GM12878 (cell line): ENCODE data around the gene MEI1. TPM values are rescaled to one million over a fixed set of nuclear protein-coding genes. Genes with fewer than 3 reads are reported as not detected.

ENCODE experiments used
- ATAC-seq: fragments of 200-7000 bp; cut with Tn5 transposase; 3 replicates; pipeline ENCODE4 v1.9.1; 2020; ENCODE audit warnings: mild to moderate bottlenecking, moderate library complexity
- BruUV-seq: library from RNA; stranded (reverse); fragments of 400-500 nt; replicated peaks from 2 replicates; lab custom pipeline; 2021; lab: Mats Ljungman, UMichigan
- CTCF ChIA-PET: fragments of 300-600 bp; sonication (Branson Sonifier 250); formaldehyde crosslinking; extraction: SDS; loops from one replicate; lab custom pipeline; 2021; ENCODE audit warnings: inconsistent platforms; lab: Yijun Ruan, JAX
- POLR2A ChIA-PET: fragments of 350-600 bp; formaldehyde crosslinking; extraction: SDS; loops from one replicate; lab custom pipeline; 2021; ENCODE audit warnings: inconsistent platforms; lab: Charles Lee
- RAD21 ChIA-PET: fragments of 300-600 bp; sonication (Branson Sonifier 250); formaldehyde crosslinking; loops from one replicate; lab custom pipeline; 2023; ENCODE audit warnings: antibody characterized with exemption; ENCODE audit not compliant: unreplicated experiment; lab: Charles Lee
- SMC1A ChIA-PET: fragments of 300-600 bp; sonication (Branson Sonifier 250); formaldehyde crosslinking; loops from one replicate; lab custom pipeline; 2023; ENCODE audit not compliant: unreplicated experiment, uncharacterized antibody; lab: Charles Lee
- DNase-seq: peaks from one replicate; pipeline ENCODE4 v3.0.0-alpha.2; 2011; ENCODE audit warnings: low read depth, low spot score
- FAIRE-seq: peaks from 3 replicates; lab custom pipeline; 2011; peaks lifted over from hg19 to GRCh38; lab: Jason Lieb, UNC
- H2AFZ ChIP-seq: 2 replicates; pipeline ENCODE4 v1.6.0; 2011; ENCODE audit warnings: low read depth, low read length, control low read depth; ENCODE audit not compliant: control insufficient read depth
- H3K27ac ChIP-seq: 2 replicates; pipeline ENCODE4 v1.5.1; 2011; ENCODE audit warnings: control low read depth; ENCODE audit not compliant: control insufficient read depth, insufficient read depth
- H3K27me3 ChIP-seq, 2 experiments: replicated peaks in 1 of 2; 2 replicates each; pipeline versions ENCODE4 v1.6.0 to v1.6.1; 2011; ENCODE audit warnings: low read length in 1 of 2; ENCODE audit not compliant: control insufficient read depth in 2 of 2, insufficient read depth in 2 of 2
- H3K36me3 ChIP-seq, 2 experiments: 2 replicates each; pipeline ENCODE4 v1.5.1; 2011; ENCODE audit warnings: low read length in 1 of 2; ENCODE audit not compliant: control insufficient read depth in 2 of 2, insufficient read depth in 2 of 2
- H3K4me1 ChIP-seq: 2 replicates; pipeline ENCODE4 v1.6.1; 2011; ENCODE audit warnings: mild to moderate bottlenecking, low read length, moderate library complexity, mixed read lengths; ENCODE audit not compliant: control insufficient read depth, insufficient read depth
- H3K4me2 ChIP-seq: 2 replicates; pipeline ENCODE4 v1.6.0; 2011; ENCODE audit warnings: control low read depth; ENCODE audit not compliant: control insufficient read depth, insufficient read depth
- H3K4me3 ChIP-seq: fragments of 200-600 bp; sonication (generic); 2 replicates; pipeline ENCODE4 v1.5.1; 2016
- H3K79me2 ChIP-seq: 2 replicates; pipeline ENCODE4 v1.6.0; 2011; ENCODE audit warnings: low read length; ENCODE audit not compliant: control insufficient read depth, insufficient read depth
- H3K9ac ChIP-seq: 2 replicates; pipeline ENCODE4 v1.8.0; 2011; ENCODE audit warnings: low read length, control low read depth, mixed read lengths; ENCODE audit not compliant: control insufficient read depth, insufficient read depth
- H3K9me3 ChIP-seq: replicated peaks from 3 replicates; pipeline ENCODE4 v1.5.1; 2011; ENCODE audit warnings: mild to moderate bottlenecking, low read length; ENCODE audit not compliant: control insufficient read depth, insufficient read depth
- H4K20me1 ChIP-seq: 2 replicates; pipeline ENCODE4 v1.6.0; 2011; ENCODE audit not compliant: control insufficient read depth, insufficient read depth
- BMI1 ChIP-seq: fragments of 450-650 bp; IDR thresholded peaks from 2 replicates; pipeline ENCODE4 v1.6.1; 2016; ENCODE audit warnings: mild to moderate bottlenecking, moderate library complexity, borderline replicate concordance
- ETV6 ChIP-seq, 2 experiments: fragments of 450-650 bp in 1 of 2; IDR thresholded peaks in 1 of 2; conservative IDR thresholded peaks in 1 of 2; 2 replicates each; pipeline ENCODE4 v1.6.1; 2014; ENCODE audit warnings: antibody characterized with exemption in 1 of 2, borderline replicate concordance in 1 of 2, low read depth in 1 of 2, mild to moderate bottlenecking in 1 of 2, moderate library complexity in 1 of 2
- IKZF2 ChIP-seq, 2 experiments: fragments of 450-650 bp; IDR thresholded peaks; 2 replicates each; pipeline ENCODE4 v1.6.1; 2017; ENCODE audit warnings: mild to moderate bottlenecking in 2 of 2, moderate library complexity in 2 of 2
- JUNB ChIP-seq: IDR thresholded peaks from 2 replicates; pipeline ENCODE4 v1.6.1; 2016; ENCODE audit warnings: antibody characterized with exemption, mild to moderate bottlenecking
- KAT2A ChIP-seq: conservative IDR thresholded peaks from 2 replicates; pipeline ENCODE4 v1.6.1; 2011; ENCODE audit warnings: low read depth, low read length; ENCODE audit not compliant: control insufficient read depth
- LARP7 ChIP-seq: fragments of 450-650 bp; IDR thresholded peaks from 2 replicates; pipeline ENCODE4 v1.6.1; 2017; ENCODE audit warnings: mild to moderate bottlenecking
- MAX ChIP-seq: IDR thresholded peaks from 2 replicates; pipeline ENCODE4 v1.6.1; 2012; ENCODE audit warnings: low read depth, low read length, improper control_type of control experiment
- MYC ChIP-seq: IDR thresholded peaks from 2 replicates; pipeline ENCODE4 v1.6.1; 2011; ENCODE audit warnings: mild to moderate bottlenecking, low read length, moderate library complexity, inconsistent platforms; ENCODE audit not compliant: insufficient read depth, insufficient replicate concordance, insufficient read length, severe bottlenecking
- NR2C1 ChIP-seq: fragments of 450-650 bp; IDR thresholded peaks from 2 replicates; pipeline ENCODE4 v1.6.1; 2017; ENCODE audit warnings: antibody characterized with exemption, mild to moderate bottlenecking, moderate library complexity
- PAX5 ChIP-seq: IDR thresholded peaks from 2 replicates; pipeline ENCODE4 v1.6.1; 2011; ENCODE audit warnings: low read depth, low read length, borderline replicate concordance
- POLR2AphosphoS5 ChIP-seq: IDR thresholded peaks from 2 replicates; pipeline ENCODE4 v1.6.1; 2011; ENCODE audit warnings: mild to moderate bottlenecking, low read length, inconsistent platforms
- RELB ChIP-seq: fragments of 450-650 bp; IDR thresholded peaks from 2 replicates; pipeline ENCODE4 v1.6.1; 2017; ENCODE audit warnings: low read depth, mild to moderate bottlenecking, moderate library complexity
- REST ChIP-seq: IDR thresholded peaks from 2 replicates; pipeline ENCODE4 v1.6.1; 2012; ENCODE audit warnings: mild to moderate bottlenecking, low read depth, low read length
- SMAD5 ChIP-seq: IDR thresholded peaks from 2 replicates; pipeline ENCODE4 v1.6.1; 2016; ENCODE audit warnings: antibody characterized with exemption, low read depth
- SP1 ChIP-seq: IDR thresholded peaks from one replicate; pipeline ENCODE4 v1.6.1; 2011; ENCODE audit warnings: low read depth, low read length
- ZNF207 ChIP-seq: fragments of 450-650 bp; IDR thresholded peaks from 2 replicates; pipeline ENCODE4 v1.6.1; 2014; ENCODE audit warnings: antibody characterized with exemption, mild to moderate bottlenecking, borderline replicate concordance
- WGBS: methylation state at CpG from one replicate; pipeline ENCODE4 v1.1.6; 2016; ENCODE audit warnings: low lambda C conversion rate; ENCODE audit not compliant: insufficient replicate concordance, insufficient coverage; ENCODE audit errors: missing lambda C conversion rate; 5-methylcytosine and 5-hydroxymethylcytosine counted together
- in situ Hi-C: fragments of 300-500 bp; cut with MboI; formaldehyde crosslinking; loops from 9 replicates; pipeline ENCODE4 v1.14.3; 2018; ENCODE audit warnings: mixed read lengths
- intact Hi-C: fragments of 100-400 bp; cut with micrococcal nuclease; formaldehyde crosslinking; loops from one replicate; pipeline ENCODE4 v1.14.2; 2022; ENCODE audit not compliant: unreplicated experiment
- polyA plus RNA-seq, 11 experiments: library from polyadenylated mRNA; depleted of rRNA in 4 of 11; unstranded in 6 of 11; stranded (reverse) in 5 of 11; fragments of >200 nt; fragmentation: Nextera tagmentation in 4 of 11; fragmentation: Illumina TruSeq in 1 of 11; extraction: Ambion mirVana in 4 of 11; extraction: Trizol in 1 of 11; gene quantifications; 1 replicate in 1 of 11; 2 replicates in 10 of 11; pipeline versions ENCODE4 v1.2.1 to v1.2.3, GENCODE V29; 2011 to 2016; ENCODE audit warnings: inconsistent platforms in 2 of 11, missing spikeins in 2 of 11, low read depth in 1 of 11
- total RNA-seq, 4 experiments: library from RNA; depleted of rRNA in 3 of 4; stranded (reverse); fragments of >200 nt in 3 of 4; fragmentation: Illumina TruSeq in 1 of 4; extraction: Trizol in 1 of 4; gene quantifications; 2 replicates each; pipeline versions ENCODE4 v1.2.1 to v1.2.3, GENCODE V29; 2013 to 2021

MEI1 gene
- total and polyA plus RNA-seq, 10 of the 15 experiments (the other 5 are each of a cell fraction or from before 2014, with no cell fraction given) = 27.9 to 48.9 (median 35.8) TPM

GRCh38 chr22:41700108-41700364, 733 bp downstream of the MEI1 start (continued):
- TF ChIP-seq REST (no peak), RELB (no peak), ZNF207 (no peak)

GRCh38 chr22:41702763-41703162, 3.5 kb downstream of the MEI1 start:
- Histone ChIP-seq H3K4me1 (peaks cover 5% of the 10 kb centered on the region), H3K27me3 (no peaks in the 10 kb centered on the region), H3K36me3 (no peaks in the 10 kb centered on the region), H2AFZ (no peak overlapping the region), H3K9me3 (no peaks in the 10 kb centered on the region; the same call in 2 of the 3 replicates), H3K79me2 (no peaks in the 10 kb centered on the region), H3K4me2 (no peak overlapping the region), H3K4me3 (no peak overlapping the region), H3K27ac (no peak overlapping the region), H3K9ac (no peak overlapping the region), H4K20me1 (no peaks in the 10 kb centered on the region)
- POLR2A ChIA-PET = no interaction called here
- no peak for DNase-seq
- in situ Hi-C loops = no loop called here
- ATAC-seq = no peak
- intact Hi-C loops = no loop called here
- CTCF ChIA-PET = interaction anchor here (0.6 to 1.6 kb wide), 2 partner anchors 41 to 263 kb away, joined by 4 read pairs; no protein-coding TSS in a partner anchor
- RAD21 ChIA-PET = interaction anchor here (0.7 kb wide), 1 partner anchor 98 kb away, joined by 3 read pairs; the partner anchor contains the start of gene CCDC134
- no TSS peak for BruUV-seq
- no peak for FAIRE-seq
- SMC1A ChIA-PET = no interaction called here
- 82% methylated on average over 9 of the region's 9 CpGs for WGBS
- TF ChIP-seq SMAD5 = no peak
- TF ChIP-seq LARP7 = no peak
- TF ChIP-seq MYC = no peak
- TF ChIP-seq NR2C1 = no peak
- no peak for TF ChIP-seq ETV6 (conservative IDR thresholded peaks at IDR 0.05 in 1 of 2, IDR thresholded peaks at IDR 0.05 in 1 of 2; ENCODE audit: borderline replicate concordance in 1 of 2, low read depth in 1 of 2)
- TF ChIP-seq BMI1 = no peak
- no peak for TF ChIP-seq MAX
- TF ChIP-seq POLR2AphosphoS5 = no peak
- TF ChIP-seq IKZF2 (IDR thresholded peaks at IDR 0.05) = no peak
- TF ChIP-seq KAT2A = no peak
- no peak for TF ChIP-seq JUNB
- TF ChIP-seq SP1 = no peak
- TF ChIP-seq PAX5 = no peak
